Neural progenitor cell (in vitro differentiated cells): ENCODE data around the gene RMRP. TPM values are rescaled to one million over a fixed set of nuclear protein-coding genes. Genes with fewer than 3 reads are reported as not detected.
A peak's percentile ranks its signal among the peaks of the same experiment; 100 is the strongest.

Experiments
- DNase-seq: peaks from one replicate; pipeline ENCODE4 v3.0.0-alpha.2; 2016; ENCODE audit warnings: low spot score
- H2AFZ ChIP-seq: fragments of 200-600 bp; sonication (generic); replicated peaks from 2 replicates; pipeline ENCODE4 v1.6.1; 2016; ENCODE audit warnings: antibody characterized with exemption
- H3F3A ChIP-seq: fragments of 200-600 bp; sonication (generic); 2 replicates; pipeline ENCODE4 v1.6.1; 2016; ENCODE audit warnings: antibody characterized with exemption, low read depth
- H3K27ac ChIP-seq: fragments of 200-600 bp; sonication (generic); 2 replicates; pipeline ENCODE4 v1.5.1; 2016; ENCODE audit warnings: mild to moderate bottlenecking
- H3K27me3 ChIP-seq: fragments of 200-600 bp; sonication (generic); 2 replicates; pipeline ENCODE4 v1.6.1; 2016; ENCODE audit warnings: mild to moderate bottlenecking, moderate library complexity
- H3K36me3 ChIP-seq: fragments of 200-600 bp; sonication (generic); 2 replicates; pipeline ENCODE4 v1.5.1; 2016
- H3K4me1 ChIP-seq: fragments of 200-600 bp; sonication (generic); 2 replicates; pipeline ENCODE4 v1.6.1; 2016; ENCODE audit warnings: mixed run types
- H3K4me2 ChIP-seq: fragments of 200-600 bp; sonication (generic); 2 replicates; pipeline ENCODE4 v1.6.1; 2016
- H3K4me3 ChIP-seq: fragments of 200-600 bp; sonication (generic); 2 replicates; pipeline ENCODE4 v1.5.1; 2016
- H3K79me2 ChIP-seq: fragments of 200-600 bp; sonication (generic); 2 replicates; pipeline ENCODE4 v1.6.1; 2016; ENCODE audit warnings: low read depth
- H3K9ac ChIP-seq: fragments of 200-600 bp; sonication (generic); 2 replicates; pipeline ENCODE4 v1.6.1; 2016
- H3K9me3 ChIP-seq: fragments of 200-600 bp; sonication (generic); 2 replicates; pipeline ENCODE4 v1.5.1; 2016; ENCODE audit warnings: low read depth
- H4K20me1 ChIP-seq: fragments of 200-600 bp; sonication (generic); 2 replicates; pipeline ENCODE4 v1.6.1; 2016; ENCODE audit warnings: low read depth
- H3K27ac Mint-ChIP-seq: 3 replicates; pipeline ENCODE4 v1.8.0; 2021; ENCODE audit warnings: mixed read lengths
- H3K27me3 Mint-ChIP-seq: 2 replicates; pipeline ENCODE4 v1.8.0; 2022; ENCODE audit warnings: low read depth, mild to moderate bottlenecking, inconsistent platforms, moderate library complexity, mixed read lengths; ENCODE audit not compliant: insufficient read depth
- H3K36me3 Mint-ChIP-seq: 3 replicates; pipeline ENCODE4 v1.8.0; 2021; ENCODE audit warnings: mixed read lengths
- H3K4me1 Mint-ChIP-seq: 3 replicates; pipeline ENCODE4 v1.8.0; 2021; ENCODE audit warnings: mixed read lengths
- H3K4me3 Mint-ChIP-seq: 3 replicates; pipeline ENCODE4 v1.8.0; 2021; ENCODE audit warnings: mild to moderate bottlenecking, moderate library complexity, mixed read lengths
- H3K9me3 Mint-ChIP-seq: 3 replicates; pipeline ENCODE4 v1.8.0; 2020; ENCODE audit warnings: mixed read lengths
- EZH2 ChIP-seq: fragments of 200-600 bp; sonication (generic); IDR thresholded peaks from 2 replicates; pipeline ENCODE4 v1.6.1; 2017; ENCODE audit warnings: antibody characterized with exemption, mild to moderate bottlenecking, moderate library complexity
- EZH2phosphoT487 ChIP-seq: fragments of 200-600 bp; sonication (generic); IDR thresholded peaks from 2 replicates; pipeline ENCODE4 v1.6.1; 2017; ENCODE audit warnings: antibody characterized with exemption
- total RNA-seq: library from RNA; depleted of rRNA; stranded (reverse); fragments of >200 nt; gene quantifications from 2 replicates; pipeline ENCODE4 v1.2.3, GENCODE V29; 2015; ENCODE audit warnings: low replicate concordance
- TF ChIP-seq, protein P1 (sequence below): fragments of 200-600 bp; sonication (generic); IDR thresholded peaks from 2 replicates; pipeline ENCODE4 v1.5.1; 2017; ENCODE audit warnings: antibody characterized with exemption, mild to moderate bottlenecking

The RMRP gene
- total RNA-seq, 1 donor from 2014 or later = 2,709 TPM

DNA sequence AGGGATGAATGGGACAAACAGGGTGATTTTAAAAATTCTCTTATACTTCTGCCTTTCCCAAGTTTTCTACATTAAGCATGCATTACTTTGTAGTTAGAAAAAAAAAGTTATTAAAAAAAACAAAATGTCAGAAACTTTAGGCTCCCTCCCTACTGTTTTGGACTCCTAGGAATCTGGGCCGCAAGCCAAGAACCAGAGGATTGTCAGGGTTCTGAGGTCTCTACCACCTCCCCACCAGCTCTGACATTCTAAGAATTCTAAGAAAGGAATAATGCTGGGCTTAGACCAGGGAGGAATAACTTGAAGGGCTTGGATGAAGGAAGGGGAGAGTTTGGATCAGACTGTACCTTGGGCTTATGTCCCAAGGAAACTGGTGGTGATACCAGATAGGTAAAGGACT, 8.2 kb upstream of the RMRP start:
- no peaks in the 10 kb centered on the region for H3K27me3 ChIP-seq
- no peak overlapping the region for H3K4me3 ChIP-seq
- peaks cover 10% of the 10 kb centered on the region for H3K36me3 Mint-ChIP-seq
- peak overlapping the region; percentile 44 for H3K27ac Mint-ChIP-seq
- H3K9ac ChIP-seq = no peak overlapping the region
- no peaks in the 10 kb centered on the region for H3K9me3 Mint-ChIP-seq
- no peak overlapping the region for H3K27ac ChIP-seq
- H3K4me2 ChIP-seq = no peak overlapping the region
- peaks cover 14% of the 10 kb centered on the region for H3K4me1 ChIP-seq
- no peak for TF ChIP-seq EZH2phosphoT487
- no peak for DNase-seq
- H3F3A ChIP-seq = peaks cover 19% of the 10 kb centered on the region
- H2AFZ ChIP-seq = no peak overlapping the region
- peaks cover 29% of the 10 kb centered on the region for H3K4me1 Mint-ChIP-seq
- peaks cover 9% of the 10 kb centered on the region for H3K27me3 Mint-ChIP-seq
- peak overlapping the region; percentile 85 for H3K4me3 Mint-ChIP-seq
- H4K20me1 ChIP-seq = no peaks in the 10 kb centered on the region
- peaks cover 21% of the 10 kb centered on the region for H3K79me2 ChIP-seq
- no peaks in the 10 kb centered on the region for H3K36me3 ChIP-seq
- no peaks in the 10 kb centered on the region for H3K9me3 ChIP-seq

DNA sequence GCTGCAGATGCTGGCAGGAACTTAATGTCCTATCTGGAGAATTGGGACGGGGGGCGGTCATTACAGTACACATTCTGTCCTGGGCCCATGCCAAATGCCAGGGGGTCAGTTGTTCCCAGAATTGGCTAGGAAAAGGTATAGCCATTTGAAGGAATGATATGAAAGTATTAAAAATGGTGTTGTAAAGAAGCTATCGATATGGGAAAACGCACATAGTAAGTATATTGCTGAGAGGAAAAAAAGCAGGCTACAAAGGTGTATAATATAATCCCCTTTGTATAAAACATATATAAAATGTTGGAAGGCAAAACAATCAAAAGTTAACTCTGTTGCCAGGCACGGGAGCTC, 7.6 kb upstream of the RMRP start:
- Mint-ChIP-seq H3K9me3 (no peaks in the 10 kb centered on the region), H3K4me1 (peaks cover 34% of the 10 kb centered on the region), H3K27ac (no peak overlapping the region), H3K27me3 (peaks cover 9% of the 10 kb centered on the region), H3K36me3 (peaks cover 16% of the 10 kb centered on the region), H3K4me3 (peak overlapping the region; percentile 85)
- H3K27me3 ChIP-seq = no peaks in the 10 kb centered on the region
- H3K79me2 ChIP-seq = peaks cover 21% of the 10 kb centered on the region
- H4K20me1 ChIP-seq = no peaks in the 10 kb centered on the region
- DNase-seq = no peak
- H3K4me2 ChIP-seq = peak overlapping the region; percentile 100
- peak overlapping the region; percentile 78 for H3K4me3 ChIP-seq
- peaks cover 14% of the 10 kb centered on the region for H3K4me1 ChIP-seq
- peaks cover 22% of the 10 kb centered on the region for H3F3A ChIP-seq
- no peak overlapping the region for H2AFZ ChIP-seq
- H3K9ac ChIP-seq = no peak overlapping the region
- TF ChIP-seq EZH2phosphoT487 (no peak), EZH2 (no peak)
- TF ChIP-seq, protein P1, sequence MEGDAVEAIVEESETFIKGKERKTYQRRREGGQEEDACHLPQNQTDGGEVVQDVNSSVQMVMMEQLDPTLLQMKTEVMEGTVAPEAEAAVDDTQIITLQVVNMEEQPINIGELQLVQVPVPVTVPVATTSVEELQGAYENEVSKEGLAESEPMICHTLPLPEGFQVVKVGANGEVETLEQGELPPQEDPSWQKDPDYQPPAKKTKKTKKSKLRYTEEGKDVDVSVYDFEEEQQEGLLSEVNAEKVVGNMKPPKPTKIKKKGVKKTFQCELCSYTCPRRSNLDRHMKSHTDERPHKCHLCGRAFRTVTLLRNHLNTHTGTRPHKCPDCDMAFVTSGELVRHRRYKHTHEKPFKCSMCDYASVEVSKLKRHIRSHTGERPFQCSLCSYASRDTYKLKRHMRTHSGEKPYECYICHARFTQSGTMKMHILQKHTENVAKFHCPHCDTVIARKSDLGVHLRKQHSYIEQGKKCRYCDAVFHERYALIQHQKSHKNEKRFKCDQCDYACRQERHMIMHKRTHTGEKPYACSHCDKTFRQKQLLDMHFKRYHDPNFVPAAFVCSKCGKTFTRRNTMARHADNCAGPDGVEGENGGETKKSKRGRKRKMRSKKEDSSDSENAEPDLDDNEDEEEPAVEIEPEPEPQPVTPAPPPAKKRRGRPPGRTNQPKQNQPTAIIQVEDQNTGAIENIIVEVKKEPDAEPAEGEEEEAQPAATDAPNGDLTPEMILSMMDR = no peak
- no peaks in the 10 kb centered on the region for H3K36me3 ChIP-seq
- no peaks in the 10 kb centered on the region for H3K9me3 ChIP-seq
- no peak overlapping the region for H3K27ac ChIP-seq

DNA sequence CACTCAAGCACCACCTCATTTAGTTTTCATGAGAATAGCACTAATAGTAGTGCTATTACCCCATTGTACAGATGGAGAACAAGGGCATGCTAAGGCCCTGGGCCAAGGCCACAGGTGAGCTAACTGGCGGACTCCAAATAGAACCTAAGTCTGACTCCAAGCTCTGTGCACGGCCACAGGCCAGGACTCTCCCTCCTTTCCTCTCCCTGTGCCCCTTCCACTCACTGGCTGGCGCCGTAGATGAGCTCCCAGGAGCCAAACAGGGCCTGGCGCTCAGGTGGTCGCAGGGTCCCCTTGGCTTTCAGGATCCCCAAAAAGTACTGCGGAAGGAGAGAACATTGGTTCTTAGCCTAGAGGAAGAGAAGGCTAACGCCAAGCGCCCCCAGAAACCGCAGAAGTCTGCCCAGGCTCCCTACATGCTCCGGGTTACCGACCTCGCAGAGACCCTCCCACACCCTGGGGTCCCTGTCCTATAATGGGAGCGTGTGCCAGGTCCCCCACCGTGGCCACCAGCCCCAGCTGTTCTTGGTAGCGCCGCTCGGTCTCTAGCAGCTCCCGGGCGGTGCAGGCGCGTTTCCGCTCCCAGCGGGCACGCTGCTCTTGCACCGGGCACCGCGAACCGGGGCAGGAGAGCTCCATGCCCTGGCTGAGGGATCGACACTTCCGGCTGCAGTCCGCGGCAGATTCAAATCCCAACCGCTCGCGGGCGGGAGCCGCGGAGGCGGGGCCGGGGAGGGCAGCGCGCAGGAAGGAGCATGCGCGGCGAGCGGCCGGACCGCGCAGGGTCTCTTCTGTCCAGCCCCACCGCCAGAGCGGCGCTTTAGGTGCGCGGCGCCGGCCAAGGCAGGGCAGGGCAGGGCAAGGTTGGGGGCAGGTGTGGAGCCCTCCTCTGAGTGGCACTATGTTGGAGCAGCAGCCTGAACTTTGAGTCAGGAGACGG, 7.0 kb upstream of the RMRP start, which contains the start of gene ARHGEF39:
TSS of gene ARHGEF39 (minus strand) at position 665 of the 940 bp plus-strand sequence. CDS start at position 639, 26 bp downstream.
- Histone ChIP-seq H3K9ac (peak within 1 kb of the TSS; percentile 43), H3F3A (peaks cover 22% of the 10 kb centered on the region), H3K4me1 (peaks cover 14% of the 10 kb centered on the region), H4K20me1 (peaks cover 2% of the 10 kb centered on the region), H3K79me2 (peaks cover 21% of the 10 kb centered on the region), H2AFZ (peak within 1 kb of the TSS; percentile 38), H3K27me3 (no peaks in the 10 kb centered on the region), H3K4me2 (peak within 1 kb of the TSS; percentile 100), H3K9me3 (no peaks in the 10 kb centered on the region), H3K27ac (no peak within 1 kb of the TSS), H3K4me3 (peak within 1 kb of the TSS; percentile 78), H3K36me3 (no peaks in the 10 kb centered on the region)
- peak within 1 kb of the TSS; percentile 85 for H3K4me3 Mint-ChIP-seq
- DNase-seq = peak; percentile 94
- H3K27me3 Mint-ChIP-seq = peaks cover 7% of the 10 kb centered on the region
- H3K9me3 Mint-ChIP-seq = no peaks in the 10 kb centered on the region
- H3K36me3 Mint-ChIP-seq = peaks cover 21% of the 10 kb centered on the region
- H3K4me1 Mint-ChIP-seq = peaks cover 39% of the 10 kb centered on the region
- TF ChIP-seq, protein P1 = peak; percentile 53
- no peak for TF ChIP-seq EZH2
- TF ChIP-seq EZH2phosphoT487 = no peak
- no peak within 1 kb of the TSS for H3K27ac Mint-ChIP-seq

DNA sequence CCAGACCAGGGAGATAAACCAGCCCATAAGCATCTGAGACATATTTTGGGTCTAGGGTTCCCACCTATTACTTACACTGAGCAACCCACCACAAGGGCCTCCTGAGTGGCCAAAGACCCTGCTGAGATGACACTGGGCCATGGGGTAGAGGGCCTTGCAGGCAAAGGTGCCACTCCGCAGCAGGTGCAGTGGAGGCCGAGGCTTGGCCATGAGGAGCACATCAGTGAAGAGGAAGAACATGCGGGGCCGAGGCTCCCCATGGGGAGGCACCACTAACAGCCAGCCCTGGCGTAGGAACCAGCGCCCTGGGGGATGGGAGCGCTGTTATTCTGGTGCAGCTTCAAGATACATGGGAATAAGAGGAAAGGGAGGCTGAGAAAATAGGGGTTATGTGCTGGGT, 4.6 kb upstream of the RMRP start:
- Histone ChIP-seq H3K4me3 (no peak overlapping the region), H3K27me3 (no peaks in the 10 kb centered on the region), H2AFZ (no peak overlapping the region), H3K9ac (no peak overlapping the region), H3K27ac (no peak overlapping the region), H3F3A (peaks cover 42% of the 10 kb centered on the region), H4K20me1 (peaks cover 10% of the 10 kb centered on the region), H3K79me2 (peaks cover 28% of the 10 kb centered on the region), H3K4me1 (peaks cover 14% of the 10 kb centered on the region), H3K9me3 (no peaks in the 10 kb centered on the region), H3K36me3 (no peaks in the 10 kb centered on the region), H3K4me2 (no peak overlapping the region)
- H3K27me3 Mint-ChIP-seq = peaks cover 16% of the 10 kb centered on the region
- no peak for DNase-seq
- H3K36me3 Mint-ChIP-seq = peaks cover 29% of the 10 kb centered on the region
- no peak for TF ChIP-seq EZH2phosphoT487
- TF ChIP-seq, protein P1 = no peak
- no peak for TF ChIP-seq EZH2
- peak overlapping the region; percentile 14 for H3K4me3 Mint-ChIP-seq
- no peak overlapping the region for H3K27ac Mint-ChIP-seq
- peaks cover 3% of the 10 kb centered on the region for H3K9me3 Mint-ChIP-seq
- H3K4me1 Mint-ChIP-seq = peaks cover 54% of the 10 kb centered on the region
